ENCODE measurements around the gene ERC1.
A peak's percentile ranks its signal among the peaks of the same experiment; 100 is the strongest.

ERC1 gene

GRCh38 chr12:1201886-1202285 is 210.9 kb downstream of the ERC1 start:
- H3K9ac ChIP-seq (ENCODE audit: low read length) = no peak overlapping the region
- no peaks in the 10 kb centered on the region for H3K9me2 ChIP-seq (replicated peaks; ENCODE audit: insufficient read depth, low read length)
- H3K79me2 ChIP-seq (ENCODE audit: low read length) = no peaks in the 10 kb centered on the region; the same call in 1 of the 2 replicates
- 0 out of 2 replicates have a peak, but pooled peaks cover 4% of the 10 kb centered on the region for H3K36me3 ChIP-seq (replicated peaks; ENCODE audit: insufficient read depth, low read length)
- H3K4me1 ChIP-seq (ENCODE audit: low read length) = peaks cover 12% of the 10 kb centered on the region
- DNase-seq = no peak
- H3K9me3 ChIP-seq (replicated peaks; ENCODE audit: insufficient read depth, low read length) = no peaks in the 10 kb centered on the region
- H4K20me1 ChIP-seq (ENCODE audit: insufficient read depth, low read length) = no peaks in the 10 kb centered on the region
- TF ChIP-seq CTCF (IDR thresholded peaks at IDR 0.05; ENCODE audit: low read length) (no peak), EZH2 (optimal IDR thresholded peaks at IDR 0.05; ENCODE audit: low read depth, low read length) (no peak), EZH2phosphoT487 (IDR thresholded peaks at IDR 0.05; ENCODE audit: low read length) (no peak)
- H3K4me2 ChIP-seq (ENCODE audit: low read depth, low read length) = no peak overlapping the region
- H2AFZ ChIP-seq (ENCODE audit: low read length) = no peak overlapping the region
- H3K27ac ChIP-seq (ENCODE audit: low read length) = no peak overlapping the region
- H3K27me3 ChIP-seq (replicated peaks; ENCODE audit: insufficient read depth, low read length) = no peaks in the 10 kb centered on the region
- peaks cover 7% of the 10 kb centered on the region for H3F3A ChIP-seq (ENCODE audit: insufficient read depth, low read length)
- H3K4me3 ChIP-seq (ENCODE audit: low read length) = no peak overlapping the region

GRCh38 chr12:1203735-1204019 is 212.7 kb downstream of the ERC1 start:
- Histone ChIP-seq H3K27me3 (replicated peaks; ENCODE audit: insufficient read depth, low read length) (no peaks in the 10 kb centered on the region), H3K4me3 (ENCODE audit: low read length) (no peak overlapping the region), H3K4me1 (ENCODE audit: low read length) (peaks cover 12% of the 10 kb centered on the region), H3K79me2 (ENCODE audit: low read length) (no peaks in the 10 kb centered on the region), H3K4me2 (ENCODE audit: low read depth, low read length) (peak overlapping the region; percentile 91; the same call in 1 of the 2 replicates), H3K27ac (ENCODE audit: low read length) (no peak overlapping the region), H3K9me3 (replicated peaks; ENCODE audit: insufficient read depth, low read length) (no peaks in the 10 kb centered on the region), H4K20me1 (ENCODE audit: insufficient read depth, low read length) (no peaks in the 10 kb centered on the region), H3K9ac (ENCODE audit: low read length) (no peak overlapping the region), H3K9me2 (replicated peaks; ENCODE audit: insufficient read depth, low read length) (no peaks in the 10 kb centered on the region), H3F3A (ENCODE audit: insufficient read depth, low read length) (peaks cover 7% of the 10 kb centered on the region), H3K36me3 (replicated peaks; ENCODE audit: insufficient read depth, low read length) (no peaks in the 10 kb centered on the region), H2AFZ (ENCODE audit: low read length) (no peak overlapping the region)
- DNase-seq = no peak
- TF ChIP-seq CTCF (IDR thresholded peaks at IDR 0.05; ENCODE audit: low read length) = no peak
- no peak for TF ChIP-seq EZH2phosphoT487 (IDR thresholded peaks at IDR 0.05; ENCODE audit: low read length)
- TF ChIP-seq EZH2 (optimal IDR thresholded peaks at IDR 0.05; ENCODE audit: low read depth, low read length) = no peak

- DNase-seq = peak; percentile 72
- no peak for TF ChIP-seq EZH2phosphoT487 (IDR thresholded peaks at IDR 0.05; ENCODE audit: low read length)
- no peak for TF ChIP-seq EZH2 (optimal IDR thresholded peaks at IDR 0.05; ENCODE audit: low read depth, low read length)
- no peak for TF ChIP-seq CTCF (IDR thresholded peaks at IDR 0.05; ENCODE audit: low read length)
- Histone ChIP-seq H3K4me1 (ENCODE audit: low read length) (peaks cover 12% of the 10 kb centered on the region), H3K27me3 (replicated peaks; ENCODE audit: insufficient read depth, low read length) (no peaks in the 10 kb centered on the region), H3K4me3 (ENCODE audit: low read length) (peak overlapping the region; percentile 62), H3K4me2 (ENCODE audit: low read depth, low read length) (peak overlapping the region; percentile 91), H2AFZ (ENCODE audit: low read length) (peak overlapping the region; percentile 26), H3K36me3 (replicated peaks; ENCODE audit: insufficient read depth, low read length) (no peaks in the 10 kb centered on the region), H4K20me1 (ENCODE audit: insufficient read depth, low read length) (no peaks in the 10 kb centered on the region), H3K9me2 (replicated peaks; ENCODE audit: insufficient read depth, low read length) (no peaks in the 10 kb centered on the region), H3F3A (ENCODE audit: insufficient read depth, low read length) (peaks cover 7% of the 10 kb centered on the region), H3K27ac (ENCODE audit: low read length) (peak overlapping the region; percentile 45; the same call in 1 of the 2 replicates), H3K9me3 (replicated peaks; ENCODE audit: insufficient read depth, low read length) (no peaks in the 10 kb centered on the region), H3K9ac (ENCODE audit: low read length) (peak overlapping the region; percentile 28; the same call in 1 of the 2 replicates), H3K79me2 (ENCODE audit: low read length) (no peaks in the 10 kb centered on the region)
These were observed 213.6 kb downstream of the ERC1 start for GRCh38 chr12:1204581-1205121.

All from MM.1S (cell line).